Measurements from ENCODE around the gene TSFM. TPM values are rescaled to one million over a fixed set of nuclear protein-coding genes. Genes with fewer than 3 reads are reported as not detected.

Gene TSFM
- total RNA-seq (10 to 100 TPM; 25.8 to 26.9 TPM), total RNA-seq (0.50 to 3.0 (median 1.4) reads per million in 172 experiments)
- polyA plus RNA-seq (2013, experiment 1 of 2), result 18.1 TPM
- polyA plus RNA-seq (2013, experiment 2 of 2), result 17.3 TPM

DNA sequence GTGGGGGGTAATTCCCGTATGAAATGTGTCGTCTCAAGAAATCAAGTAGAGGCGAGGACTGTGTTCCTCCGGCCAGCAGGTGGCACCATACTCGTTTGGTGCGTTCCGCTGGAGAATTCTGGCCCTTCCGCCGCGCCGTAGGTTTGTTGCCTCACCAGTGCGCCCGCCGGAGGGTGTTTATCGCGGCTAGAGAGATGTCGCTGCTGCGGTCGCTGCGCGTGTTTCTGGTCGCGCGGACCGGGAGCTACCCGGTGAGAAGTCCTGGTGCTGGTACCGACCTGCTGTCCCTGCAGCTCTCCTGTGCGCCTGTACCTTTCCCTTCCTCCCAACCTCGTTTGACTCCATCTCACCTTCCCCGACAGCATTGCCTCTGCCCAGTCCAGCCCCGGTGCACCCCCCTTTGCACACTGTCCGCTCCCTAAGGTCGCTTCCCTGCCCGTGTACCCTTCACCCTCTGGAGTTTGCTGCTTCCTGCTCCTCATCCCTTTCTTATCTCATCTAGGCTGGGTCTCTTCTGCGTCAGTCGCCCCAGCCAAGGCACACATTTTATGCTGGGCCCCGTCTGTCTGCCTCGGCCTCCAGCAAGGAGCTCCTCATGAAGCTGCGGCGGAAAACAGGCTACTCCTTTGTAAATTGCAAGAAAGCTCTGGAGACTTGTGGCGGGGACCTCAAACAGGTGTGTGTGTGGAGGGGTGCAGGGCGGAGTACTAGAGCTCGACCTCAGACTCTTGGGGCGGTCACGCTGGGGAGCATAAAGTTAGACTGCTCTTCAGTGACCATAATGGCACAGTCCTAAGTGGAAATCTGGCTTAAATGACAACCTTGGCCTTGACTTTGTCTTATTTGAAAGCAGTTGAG, at the start of gene TSFM:
Gene TSFM, plus strand, starts transcription at position 180 of the 858 bp plus-strand sequence. Its CDS starts 15 bp downstream, at position 195.
- Histone ChIP-seq H3K4me3 (ENCODE audit: low read length) (peak within 1 kb of the TSS; percentile 89), H3K4me1 (ENCODE audit: insufficient read depth, low read length) (peaks cover 58% of the 10 kb centered on the region), H3K27me3 (ENCODE audit: control insufficient read depth in 1 of 2, insufficient read depth in 2 of 2, low read length in 2 of 2) (no peaks in the 10 kb centered on the region), H3K27ac (ENCODE audit: low read depth in 1 of 2, low read length in 2 of 2) (peak within 1 kb of the TSS; percentile 51 to 78), H3K9me3 (ENCODE audit: control insufficient read depth in 1 of 2, insufficient read depth in 1 of 2, low read length in 2 of 2) (no peaks in the 10 kb centered on the region), H3K36me3 (ENCODE audit: insufficient read depth, low read length) (peaks cover 26% of the 10 kb centered on the region)
- POLR2A ChIA-PET, result interaction anchor here (0.6 to 2.8 kb wide), 14 partner anchors 9 to 89 kb away, joined by 3 to 11 read pairs (median 4); partner anchors contain the start of genes AVIL, CTDSP2, CYP27B1 and EEF1AKMT3
- CTCF ChIA-PET, result interaction anchor here (0.7 to 2.8 kb wide), 11 partner anchors 9 to 157 kb away, joined by 3 to 20 read pairs (median 4); partner anchors contain the start of genes EEF1AKMT3 and METTL1
- H3K27me3 Mint-ChIP-seq, result no peaks in the 10 kb centered on the region
- intact Hi-C loops (cut with DNase I, micrococcal nuclease), result loop anchor here (1.0 to 5.0 kb wide), 5 partner anchors 11 to 124 kb away; partner anchors contain the start of genes EEF1AKMT3 (in 1 of the 2) and METTL1 (in 1 of the 2)
- DNase-seq (peak; percentile 93 to 99 (median 98)), ATAC-seq (ENCODE audit: poor library complexity) (peak; percentile 93)
- TF ChIP-seq, protein P1, sequence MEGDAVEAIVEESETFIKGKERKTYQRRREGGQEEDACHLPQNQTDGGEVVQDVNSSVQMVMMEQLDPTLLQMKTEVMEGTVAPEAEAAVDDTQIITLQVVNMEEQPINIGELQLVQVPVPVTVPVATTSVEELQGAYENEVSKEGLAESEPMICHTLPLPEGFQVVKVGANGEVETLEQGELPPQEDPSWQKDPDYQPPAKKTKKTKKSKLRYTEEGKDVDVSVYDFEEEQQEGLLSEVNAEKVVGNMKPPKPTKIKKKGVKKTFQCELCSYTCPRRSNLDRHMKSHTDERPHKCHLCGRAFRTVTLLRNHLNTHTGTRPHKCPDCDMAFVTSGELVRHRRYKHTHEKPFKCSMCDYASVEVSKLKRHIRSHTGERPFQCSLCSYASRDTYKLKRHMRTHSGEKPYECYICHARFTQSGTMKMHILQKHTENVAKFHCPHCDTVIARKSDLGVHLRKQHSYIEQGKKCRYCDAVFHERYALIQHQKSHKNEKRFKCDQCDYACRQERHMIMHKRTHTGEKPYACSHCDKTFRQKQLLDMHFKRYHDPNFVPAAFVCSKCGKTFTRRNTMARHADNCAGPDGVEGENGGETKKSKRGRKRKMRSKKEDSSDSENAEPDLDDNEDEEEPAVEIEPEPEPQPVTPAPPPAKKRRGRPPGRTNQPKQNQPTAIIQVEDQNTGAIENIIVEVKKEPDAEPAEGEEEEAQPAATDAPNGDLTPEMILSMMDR (IDR thresholded peaks at IDR 0.05), result peak; percentile 90
- no peaks in the 10 kb centered on the region for H3K9me3 Mint-ChIP-seq
- H3K27ac Mint-ChIP-seq, result peak within 1 kb of the TSS; percentile 100
- H3K36me3 Mint-ChIP-seq (ENCODE audit: low read depth), result peaks cover 41% of the 10 kb centered on the region
- peaks cover 47% of the 10 kb centered on the region for H3K4me1 Mint-ChIP-seq (ENCODE audit: low read depth)
- peak within 1 kb of the TSS; percentile 100 for H3K4me3 Mint-ChIP-seq

GRCh38 chr12:57733928-57734327, 48.7 kb upstream of the TSFM start:
- TF ChIP-seq, protein P1 (IDR thresholded peaks at IDR 0.05), result no peak
- Histone ChIP-seq H3K9me3 (ENCODE audit: control insufficient read depth in 1 of 2, insufficient read depth in 1 of 2, low read length in 2 of 2) (no peaks in the 10 kb centered on the region), H3K4me1 (ENCODE audit: insufficient read depth, low read length) (peaks cover 20% of the 10 kb centered on the region), H3K36me3 (ENCODE audit: insufficient read depth, low read length) (peaks cover 87% of the 10 kb centered on the region), H3K4me3 (ENCODE audit: low read length) (no peak overlapping the region), H3K27ac (ENCODE audit: low read depth in 1 of 2, low read length in 2 of 2) (no peak overlapping the region), H3K27me3 (ENCODE audit: control insufficient read depth in 1 of 2, insufficient read depth in 2 of 2, low read length in 2 of 2) (no peaks in the 10 kb centered on the region)
- H3K4me1 Mint-ChIP-seq (ENCODE audit: low read depth), result peaks cover 23% of the 10 kb centered on the region
- H3K9me3 Mint-ChIP-seq, result no peaks in the 10 kb centered on the region
- ATAC-seq (ENCODE audit: poor library complexity) (no peak), DNase-seq (no peak)
- intact Hi-C loops (cut with DNase I, micrococcal nuclease), result no loop called here
- H3K36me3 Mint-ChIP-seq (ENCODE audit: low read depth), result peaks cover 79% of the 10 kb centered on the region
- H3K27ac Mint-ChIP-seq, result no peak overlapping the region
- ChIA-PET CTCF (no interaction called here), POLR2A (no interaction called here)
- H3K4me3 Mint-ChIP-seq, result no peak overlapping the region
- H3K27me3 Mint-ChIP-seq, result no peaks in the 10 kb centered on the region

DNA sequence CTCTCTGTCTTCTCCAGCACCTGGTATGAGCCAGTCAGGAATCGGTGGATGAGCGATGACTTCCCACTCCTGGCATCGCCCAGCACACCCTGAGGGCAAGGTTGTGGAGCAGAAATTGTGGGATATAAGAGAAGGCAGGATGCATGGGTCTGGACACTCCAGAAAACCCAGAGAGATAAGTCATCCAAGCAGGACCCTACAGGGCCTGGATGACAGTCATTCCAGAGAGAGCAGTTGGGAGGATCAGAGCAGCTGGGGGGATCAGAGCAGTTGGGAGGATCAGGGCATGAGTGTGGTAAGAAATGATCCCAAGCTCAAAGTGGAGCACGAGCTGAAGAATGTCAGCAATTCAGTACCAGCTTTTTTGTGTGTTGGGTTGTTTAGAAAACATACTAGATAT, 48.0 kb upstream of the TSFM start:
- no peaks in the 10 kb centered on the region for H3K27me3 ChIP-seq (ENCODE audit: control insufficient read depth in 1 of 2, insufficient read depth in 2 of 2, low read length in 2 of 2)
- peaks cover 89% of the 10 kb centered on the region for H3K36me3 ChIP-seq (ENCODE audit: insufficient read depth, low read length)
- ATAC-seq (ENCODE audit: poor library complexity) (no peak), DNase-seq (no peak)
- Mint-ChIP-seq H3K4me3 (no peak overlapping the region), H3K27ac (peak overlapping the region; percentile 65), H3K4me1 (ENCODE audit: low read depth) (peaks cover 29% of the 10 kb centered on the region), H3K36me3 (ENCODE audit: low read depth) (peaks cover 79% of the 10 kb centered on the region), H3K27me3 (no peaks in the 10 kb centered on the region), H3K9me3 (no peaks in the 10 kb centered on the region)
- H3K4me3 ChIP-seq (ENCODE audit: low read length), result no peak overlapping the region
- POLR2A ChIA-PET, result interaction anchor here (1.4 kb wide), 1 partner anchor 10 kb away, joined by 4 read pairs; the partner anchor contains the start of gene TSPAN31
- H3K9me3 ChIP-seq (ENCODE audit: control insufficient read depth in 1 of 2, insufficient read depth in 1 of 2, low read length in 2 of 2), result no peaks in the 10 kb centered on the region
- TF ChIP-seq, protein P1 (IDR thresholded peaks at IDR 0.05), result no peak
- peaks cover 26% of the 10 kb centered on the region for H3K4me1 ChIP-seq (ENCODE audit: insufficient read depth, low read length)
- intact Hi-C loops (cut with DNase I, micrococcal nuclease), result no loop called here
- CTCF ChIA-PET, result no interaction called here
- H3K27ac ChIP-seq (ENCODE audit: low read depth in 1 of 2, low read length in 2 of 2), result no peak overlapping the region

All from CD4-positive, alpha-beta T cell (primary cell).